Activated naive CD8-positive, alpha-beta T cell treated with anti-CD3 and anti-CD28 coated beads, Interleukin-2, amount 50 U/mL, for 24 hours (primary cell): ENCODE measurements around the gene MYPOP.
"Not testable (repeated sequence)": the region's sequence is repeated elsewhere in the genome, so short reads cannot be mapped to it uniquely, and the experiment has no call there.

Experiments used
- ATAC-seq: fragments of 150-1000 bp; cut with Tn5 transposase; one replicate; pipeline ENCODE4 v1.10.0; 2021
- DNase-seq: peaks from one replicate; pipeline ENCODE4 v3.0.0; 2021
- H3K27ac Mint-ChIP-seq: one replicate; pipeline ENCODE4 v1.8.0; 2021; ENCODE audit warnings: mild to moderate bottlenecking, mixed read lengths
- H3K27me3 Mint-ChIP-seq: one replicate; pipeline ENCODE4 v1.8.0; 2021; ENCODE audit warnings: mixed read lengths
- H3K36me3 Mint-ChIP-seq: one replicate; pipeline ENCODE4 v1.8.0; 2021; ENCODE audit warnings: low read depth, mixed read lengths
- H3K4me1 Mint-ChIP-seq: one replicate; pipeline ENCODE4 v1.8.0; 2021; ENCODE audit warnings: mixed read lengths
- H3K4me3 Mint-ChIP-seq: one replicate; pipeline ENCODE4 v1.8.0; 2021; ENCODE audit warnings: mild to moderate bottlenecking, moderate library complexity, mixed read lengths
- H3K9me3 Mint-ChIP-seq: one replicate; pipeline ENCODE4 v1.8.0; 2021; ENCODE audit warnings: mixed read lengths

MYPOP gene

GRCh38 chr19:45882652-45883585 lies 19.5 kb downstream of the MYPOP start:
- ATAC-seq (peak; percentile 29), DNase-seq (peak; percentile 92)
- peaks cover 2% of the 10 kb centered on the region for H3K36me3 Mint-ChIP-seq
- H3K4me3 Mint-ChIP-seq: peak overlapping the region; percentile 81
- peaks cover 3% of the 10 kb centered on the region for H3K27me3 Mint-ChIP-seq
- peak overlapping the region; percentile 53 for H3K27ac Mint-ChIP-seq
- H3K9me3 Mint-ChIP-seq: no peaks in the 10 kb centered on the region
- H3K4me1 Mint-ChIP-seq: peaks cover 34% of the 10 kb centered on the region

- H3K4me3 Mint-ChIP-seq: no peak overlapping the region
- peaks cover 8% of the 10 kb centered on the region for H3K27me3 Mint-ChIP-seq
- no peaks in the 10 kb centered on the region for H3K9me3 Mint-ChIP-seq
- DNase-seq: no peak
- H3K27ac Mint-ChIP-seq: no peak overlapping the region
- H3K36me3 Mint-ChIP-seq: peaks cover 2% of the 10 kb centered on the region
- peaks cover 37% of the 10 kb centered on the region for H3K4me1 Mint-ChIP-seq
- no peak for ATAC-seq
These were observed 20.4 kb downstream of the MYPOP start for GRCh38 chr19:45881909-45882528.

- ATAC-seq (no peak), DNase-seq (no peak)
- H3K9me3 Mint-ChIP-seq: no peaks in the 10 kb centered on the region
- peaks cover 2% of the 10 kb centered on the region for H3K36me3 Mint-ChIP-seq
- peaks cover 37% of the 10 kb centered on the region for H3K4me1 Mint-ChIP-seq
- H3K4me3 Mint-ChIP-seq: no peak overlapping the region
- peaks cover 10% of the 10 kb centered on the region for H3K27me3 Mint-ChIP-seq
- no peak overlapping the region for H3K27ac Mint-ChIP-seq
These were observed 21.1 kb downstream of the MYPOP start for GRCh38 chr19:45881082-45881908.

GRCh38 chr19:45879971-45880370 lies 22.4 kb downstream of the MYPOP start:
- Mint-ChIP-seq H3K36me3 (peaks cover 2% of the 10 kb centered on the region), H3K4me1 (peaks cover 41% of the 10 kb centered on the region), H3K27me3 (peaks cover 20% of the 10 kb centered on the region), H3K4me3 (no peak overlapping the region), H3K9me3 (no peaks in the 10 kb centered on the region), H3K27ac (no peak overlapping the region)
- ATAC-seq: no peak
- no peak for DNase-seq

GRCh38 chr19:45879055-45879454 lies 23.4 kb downstream of the MYPOP start:
- no peak overlapping the region for H3K27ac Mint-ChIP-seq
- no peak overlapping the region for H3K4me3 Mint-ChIP-seq
- H3K36me3 Mint-ChIP-seq: peaks cover 2% of the 10 kb centered on the region
- peaks cover 39% of the 10 kb centered on the region for H3K4me1 Mint-ChIP-seq
- no peaks in the 10 kb centered on the region for H3K9me3 Mint-ChIP-seq
- ATAC-seq: no peak
- peaks cover 24% of the 10 kb centered on the region for H3K27me3 Mint-ChIP-seq
- DNase-seq: no peak

- ATAC-seq: peak; percentile 74
- H3K4me1 Mint-ChIP-seq: peaks cover 31% of the 10 kb centered on the region
- H3K27ac Mint-ChIP-seq: no peak overlapping the region
- no peaks in the 10 kb centered on the region for H3K9me3 Mint-ChIP-seq
- no peak overlapping the region for H3K4me3 Mint-ChIP-seq
- H3K27me3 Mint-ChIP-seq: peaks cover 24% of the 10 kb centered on the region
- no peaks in the 10 kb centered on the region for H3K36me3 Mint-ChIP-seq
- no peak for DNase-seq
These were observed 24.2 kb downstream of the MYPOP start for GRCh38 chr19:45878043-45878794.

- ATAC-seq (peak; percentile 29), DNase-seq (peak; percentile 51)
- H3K36me3 Mint-ChIP-seq: no peaks in the 10 kb centered on the region
- H3K27ac Mint-ChIP-seq: no peak overlapping the region
- H3K4me1 Mint-ChIP-seq: peaks cover 22% of the 10 kb centered on the region
- H3K9me3 Mint-ChIP-seq: no peaks in the 10 kb centered on the region
- H3K4me3 Mint-ChIP-seq: peak overlapping the region; percentile 62
- H3K27me3 Mint-ChIP-seq: peaks cover 24% of the 10 kb centered on the region
These were observed 25.8 kb downstream of the MYPOP start for GRCh38 chr19:45876411-45877197.

- Mint-ChIP-seq H3K4me3 (peak overlapping the region; percentile 62), H3K36me3 (no peaks in the 10 kb centered on the region), H3K27me3 (peaks cover 24% of the 10 kb centered on the region), H3K27ac (no peak overlapping the region), H3K4me1 (peaks cover 19% of the 10 kb centered on the region), H3K9me3 (no peaks in the 10 kb centered on the region)
- peak; percentile 59 for ATAC-seq
- no peak for DNase-seq
These were observed 26.3 kb downstream of the MYPOP start for GRCh38 chr19:45876161-45876410.

GRCh38 chr19:45874620-45874966 lies 27.8 kb downstream of the MYPOP start:
- Mint-ChIP-seq H3K9me3 (no peaks in the 10 kb centered on the region), H3K27ac (no peak overlapping the region), H3K4me1 (peaks cover 19% of the 10 kb centered on the region), H3K4me3 (no peak overlapping the region), H3K27me3 (peaks cover 24% of the 10 kb centered on the region), H3K36me3 (no peaks in the 10 kb centered on the region)
- no peak for DNase-seq
- no peak for ATAC-seq

GRCh38 chr19:45873219-45873772 lies 29.1 kb downstream of the MYPOP start:
- Mint-ChIP-seq H3K4me3 (no peak overlapping the region), H3K36me3 (no peaks in the 10 kb centered on the region), H3K9me3 (no peaks in the 10 kb centered on the region), H3K4me1 (peaks cover 16% of the 10 kb centered on the region), H3K27ac (no peak overlapping the region), H3K27me3 (peaks cover 22% of the 10 kb centered on the region)
- DNase-seq: no peak
- ATAC-seq: no peak

- no peak overlapping the region for H3K27ac Mint-ChIP-seq
- no peaks in the 10 kb centered on the region for H3K36me3 Mint-ChIP-seq
- peaks cover 18% of the 10 kb centered on the region for H3K27me3 Mint-ChIP-seq
- ATAC-seq: no peak
- H3K4me1 Mint-ChIP-seq: peaks cover 11% of the 10 kb centered on the region
- DNase-seq: no peak
- H3K9me3 Mint-ChIP-seq: no peaks in the 10 kb centered on the region
- H3K4me3 Mint-ChIP-seq: no peak overlapping the region
These were observed 30.1 kb downstream of the MYPOP start for GRCh38 chr19:45872095-45872919.

- ATAC-seq (no peak), DNase-seq (no peak)
- H3K9me3 Mint-ChIP-seq: no peaks in the 10 kb centered on the region
- H3K4me1 Mint-ChIP-seq: peaks cover 1% of the 10 kb centered on the region
- no peak overlapping the region for H3K4me3 Mint-ChIP-seq
- peaks cover 11% of the 10 kb centered on the region for H3K27me3 Mint-ChIP-seq
- no peak overlapping the region for H3K27ac Mint-ChIP-seq
- H3K36me3 Mint-ChIP-seq: no peaks in the 10 kb centered on the region
These were observed 31.6 kb downstream of the MYPOP start for GRCh38 chr19:45870798-45871197.

GRCh38 chr19:45867241-45867640 lies 35.2 kb downstream of the MYPOP start:
- H3K27ac Mint-ChIP-seq: not testable (repeated sequence)

More at GRCh38 chr19:45867241-45867640, 35.2 kb downstream of the MYPOP start:
- Mint-ChIP-seq H3K27me3 (peaks cover 27% of the 10 kb centered on the region), H3K4me1 (peaks cover 17% of the 10 kb centered on the region)
- not testable (repeated sequence) for ATAC-seq, H3K36me3 Mint-ChIP-seq, H3K9me3 Mint-ChIP-seq, H3K4me3 Mint-ChIP-seq, DNase-seq
